GM12872 (cell line): ENCODE results near the gene SERPINB10.

Experiments
- TF ChIP-seq, protein P1 (sequence below): IDR thresholded peaks from 3 replicates; pipeline ENCODE4 v1.5.1; 2011; ENCODE audit warnings: low read depth, mild to moderate bottlenecking, low read length, moderate library complexity; ENCODE audit not compliant: insufficient read depth

SERPINB10 gene

DNA sequence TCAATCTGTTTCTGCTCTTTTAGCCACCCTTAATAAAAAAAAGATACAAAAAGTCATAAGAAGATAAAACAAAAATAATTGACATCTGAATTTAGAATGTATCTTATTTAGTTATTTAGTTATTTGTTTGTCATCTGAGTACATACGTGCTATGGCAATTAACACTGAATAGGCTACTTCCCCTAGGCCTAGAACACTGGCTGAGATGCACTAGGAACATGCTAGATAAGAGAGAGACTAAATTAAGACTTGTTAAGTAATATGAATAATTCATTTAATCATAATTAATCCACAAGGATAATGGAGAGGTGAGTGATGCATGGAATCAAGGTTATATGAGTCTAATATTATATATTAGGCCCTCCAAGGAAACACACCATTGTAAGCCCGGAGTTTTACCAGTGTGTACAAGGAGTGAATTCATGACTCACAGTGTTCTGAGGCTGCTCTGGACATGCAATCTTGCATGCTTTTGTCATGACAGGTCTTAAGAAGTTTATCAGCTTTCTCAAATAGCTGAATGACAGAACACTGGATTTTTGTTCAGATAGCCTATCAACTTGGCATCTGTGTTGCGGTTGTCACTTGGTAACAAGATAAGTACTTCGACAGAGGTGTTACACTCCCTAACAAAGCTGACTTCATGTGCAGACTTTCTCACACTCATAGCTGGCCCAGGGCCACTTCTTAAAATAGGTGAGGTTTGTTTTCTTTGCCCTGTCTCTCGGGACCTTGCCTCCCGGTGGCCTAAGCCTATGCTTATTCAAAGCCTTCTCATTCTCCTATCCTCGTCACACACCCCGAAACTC, 25.2 kb upstream of the SERPINB10 start:
- TF ChIP-seq, protein P1, sequence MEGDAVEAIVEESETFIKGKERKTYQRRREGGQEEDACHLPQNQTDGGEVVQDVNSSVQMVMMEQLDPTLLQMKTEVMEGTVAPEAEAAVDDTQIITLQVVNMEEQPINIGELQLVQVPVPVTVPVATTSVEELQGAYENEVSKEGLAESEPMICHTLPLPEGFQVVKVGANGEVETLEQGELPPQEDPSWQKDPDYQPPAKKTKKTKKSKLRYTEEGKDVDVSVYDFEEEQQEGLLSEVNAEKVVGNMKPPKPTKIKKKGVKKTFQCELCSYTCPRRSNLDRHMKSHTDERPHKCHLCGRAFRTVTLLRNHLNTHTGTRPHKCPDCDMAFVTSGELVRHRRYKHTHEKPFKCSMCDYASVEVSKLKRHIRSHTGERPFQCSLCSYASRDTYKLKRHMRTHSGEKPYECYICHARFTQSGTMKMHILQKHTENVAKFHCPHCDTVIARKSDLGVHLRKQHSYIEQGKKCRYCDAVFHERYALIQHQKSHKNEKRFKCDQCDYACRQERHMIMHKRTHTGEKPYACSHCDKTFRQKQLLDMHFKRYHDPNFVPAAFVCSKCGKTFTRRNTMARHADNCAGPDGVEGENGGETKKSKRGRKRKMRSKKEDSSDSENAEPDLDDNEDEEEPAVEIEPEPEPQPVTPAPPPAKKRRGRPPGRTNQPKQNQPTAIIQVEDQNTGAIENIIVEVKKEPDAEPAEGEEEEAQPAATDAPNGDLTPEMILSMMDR, result no peak

DNA sequence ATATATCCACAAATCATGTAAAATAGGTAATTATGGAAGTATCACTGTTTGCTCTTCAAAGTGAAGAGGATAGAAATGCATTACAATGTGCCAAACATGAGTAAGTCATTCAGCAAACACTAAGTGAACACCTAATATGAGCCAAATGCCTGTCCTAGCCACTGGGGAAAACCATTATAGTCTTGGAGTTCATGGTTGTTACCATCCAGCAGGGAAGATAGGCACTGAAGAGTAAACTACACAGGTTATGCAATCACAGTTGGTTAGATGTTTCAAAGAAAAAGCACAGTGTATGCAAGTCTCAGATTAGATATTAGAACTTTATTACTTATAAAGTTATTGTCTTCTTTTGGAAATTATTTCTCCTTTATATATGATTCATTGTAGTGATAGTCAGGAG, 24.1 kb upstream of the SERPINB10 start:
- TF ChIP-seq, protein P1, result no peak

DNA sequence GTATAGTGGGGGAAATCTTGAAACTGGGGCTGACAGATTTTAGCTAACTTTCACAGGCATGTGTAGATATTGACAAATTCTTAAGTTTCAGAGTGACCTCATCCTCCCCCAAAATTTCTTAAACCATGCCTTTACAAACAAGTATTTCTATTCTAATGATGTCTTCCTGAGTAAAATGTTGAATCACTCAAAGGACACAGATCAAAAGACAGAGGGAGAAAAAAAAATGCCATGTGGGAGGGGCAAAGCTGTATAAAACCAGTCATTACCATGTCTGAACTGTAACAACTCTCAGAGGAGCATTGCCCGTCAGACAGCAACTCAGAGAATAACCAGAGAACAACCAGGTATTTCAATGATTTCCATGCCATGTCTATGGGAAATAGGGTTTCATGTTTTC, 20.3 kb upstream of the SERPINB10 start, which contains the start of gene SERPINB2:
Gene SERPINB2 (plus strand): TSS at position 282 of the 400 bp plus-strand sequence. CDS start 3,740 bp downstream, outside the sequence.
- TF ChIP-seq, protein P1, result no peak

DNA sequence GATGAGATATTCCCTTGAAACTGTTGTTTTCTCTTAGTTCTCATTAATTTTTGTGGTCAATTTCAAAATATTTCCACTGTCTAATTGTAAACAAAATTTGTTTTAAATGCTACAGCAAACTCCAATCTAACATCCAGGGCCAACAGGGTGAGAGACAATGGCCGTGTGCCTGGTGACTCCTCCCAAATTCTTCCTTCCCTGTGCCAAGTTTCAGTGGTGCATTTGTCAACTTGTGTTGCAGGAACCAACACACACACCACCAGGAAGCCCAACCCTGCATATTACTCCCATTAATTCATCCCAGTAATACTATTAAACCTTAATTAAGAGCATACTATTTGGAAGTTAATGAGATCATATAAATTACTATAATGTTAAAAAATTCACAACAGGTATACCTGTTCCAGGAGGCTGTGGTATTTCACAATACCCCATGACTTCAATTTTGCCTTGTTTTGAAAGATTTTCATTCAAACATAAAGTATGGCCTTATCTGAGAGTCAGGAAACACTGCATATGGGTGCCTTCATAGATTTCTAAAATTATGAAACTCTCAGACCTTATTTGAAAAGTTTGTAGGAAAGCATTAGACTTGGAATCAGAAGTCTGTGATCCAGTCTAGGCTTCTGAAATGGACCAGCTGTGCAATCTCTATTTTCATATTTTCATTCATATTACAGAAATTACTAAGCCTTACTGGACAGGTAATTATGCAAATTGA, 19.1 kb upstream of the SERPINB10 start:
- TF ChIP-seq, protein P1, result no peak

DNA sequence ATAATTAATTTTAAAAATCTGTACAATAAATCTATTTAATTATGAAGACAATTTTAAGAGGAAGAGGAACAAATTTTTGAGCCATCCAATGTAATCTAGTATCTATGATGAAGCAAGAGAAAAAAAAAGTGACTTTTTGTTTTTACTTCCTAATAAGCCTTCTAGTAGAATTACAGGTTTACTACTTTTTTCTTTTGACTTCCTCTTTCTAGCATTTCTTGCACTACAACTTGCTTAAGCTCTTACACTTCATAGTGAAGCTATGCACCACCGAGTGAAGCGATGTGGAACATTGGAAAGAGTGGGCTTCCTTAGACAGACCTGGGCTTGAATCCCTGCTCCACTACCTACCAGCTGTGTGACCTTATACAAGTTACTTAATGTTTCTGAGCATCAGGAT, 18.1 kb upstream of the SERPINB10 start:
- TF ChIP-seq, protein P1, result no peak

DNA sequence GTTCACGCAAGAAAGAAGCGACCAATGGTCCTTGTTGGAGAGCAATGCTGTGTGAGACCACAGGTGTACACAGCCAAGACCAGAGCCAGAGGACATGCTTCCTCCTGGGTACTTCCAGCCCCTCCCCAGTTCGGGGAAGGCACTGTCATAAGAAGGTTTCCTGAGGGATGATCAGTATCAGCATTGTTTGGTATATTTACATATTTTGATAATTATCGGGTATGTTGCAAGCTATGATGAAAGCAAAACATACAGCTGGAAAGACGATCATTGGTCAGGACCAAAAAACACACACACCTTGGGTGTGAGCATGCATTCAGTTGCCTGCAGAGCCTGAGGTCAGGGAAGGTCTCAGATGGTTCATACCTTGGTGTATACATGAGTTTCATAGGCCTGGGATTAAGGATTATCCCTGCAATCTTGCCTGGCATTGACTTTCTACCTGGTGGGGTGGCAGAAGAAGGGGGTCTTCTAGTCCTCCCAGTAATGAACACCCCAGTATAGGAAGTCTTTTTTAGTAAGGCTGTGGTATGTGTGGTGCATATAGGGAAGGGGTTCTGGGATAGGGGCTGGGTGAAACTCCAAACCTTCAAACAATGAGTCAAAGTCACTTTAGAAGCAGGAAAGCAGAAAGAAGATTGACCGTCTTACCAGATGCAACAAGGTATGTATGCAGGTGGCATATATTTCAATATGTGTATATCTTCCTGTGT, 17.4 kb upstream of the SERPINB10 start:
- TF ChIP-seq, protein P1, result no peak

DNA sequence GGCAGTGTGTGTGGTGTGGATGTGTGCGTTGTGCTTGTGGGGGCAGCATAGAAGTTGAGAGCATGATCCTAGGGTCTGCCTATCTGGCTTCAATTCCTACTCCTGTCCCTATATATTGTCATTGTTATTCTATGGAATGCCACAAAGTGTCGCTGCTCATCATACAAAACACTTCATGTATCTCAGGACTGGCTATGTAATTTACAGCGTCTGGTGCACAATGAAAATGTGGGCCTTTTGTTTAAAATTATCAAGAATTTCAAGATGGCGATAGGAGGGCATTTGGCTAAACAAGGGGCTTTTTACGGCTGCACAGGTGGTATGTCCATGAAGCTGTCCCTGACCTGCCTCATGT, 16.8 kb upstream of the SERPINB10 start:
- TF ChIP-seq, protein P1, result peak; percentile 42; the same call in 2 of the 3 replicates
